GM21786 (cell line): ENCODE results near the gene CD109.

Experiments used
- ATAC-seq: cut with Tn5 transposase; IDR thresholded peaks from one replicate; pipeline ENCODE4 v1.9.1; 2021; ENCODE audit not compliant: unreplicated experiment

The CD109 gene

DNA sequence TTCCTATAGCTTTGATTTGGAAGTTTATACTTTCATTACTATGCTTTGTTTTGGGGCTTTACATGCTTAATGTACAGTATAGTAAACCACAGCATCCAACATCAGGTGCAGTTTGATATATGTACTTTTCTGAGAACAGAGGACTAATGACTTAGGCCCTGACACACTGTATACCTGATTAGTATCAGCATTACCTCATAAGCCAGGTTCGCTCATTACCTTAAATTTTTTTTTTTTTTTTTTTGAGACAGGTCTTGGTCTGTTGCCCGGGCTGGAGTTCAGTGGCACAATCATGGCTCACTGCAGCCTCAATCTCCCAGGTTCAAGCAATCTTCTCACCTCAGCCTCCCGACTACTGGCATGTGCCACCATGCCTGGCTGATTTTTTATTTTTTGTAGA, 28.4 kb downstream of the CD109 start:
- no peak for ATAC-seq

DNA sequence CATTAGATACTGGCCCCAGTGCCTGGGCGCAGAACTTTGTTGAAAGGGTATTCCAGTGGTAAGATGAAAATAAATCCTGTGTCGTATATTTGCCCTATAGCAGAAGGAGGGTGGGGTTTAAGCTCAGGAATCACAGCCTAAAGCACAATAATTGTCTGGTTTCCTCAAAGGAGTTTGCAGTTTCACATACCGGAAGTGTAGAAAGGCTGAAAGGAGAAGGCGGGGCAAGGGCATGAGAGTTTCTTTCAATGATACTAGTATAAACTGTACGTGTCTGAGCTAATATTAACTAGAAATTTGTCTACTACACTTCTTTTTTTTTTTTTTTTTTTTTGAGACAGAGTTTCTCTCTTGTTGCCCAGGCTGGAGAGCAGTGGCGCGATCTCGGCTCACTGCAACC, 29.2 kb downstream of the CD109 start:
- ATAC-seq = peak; percentile 37

DNA sequence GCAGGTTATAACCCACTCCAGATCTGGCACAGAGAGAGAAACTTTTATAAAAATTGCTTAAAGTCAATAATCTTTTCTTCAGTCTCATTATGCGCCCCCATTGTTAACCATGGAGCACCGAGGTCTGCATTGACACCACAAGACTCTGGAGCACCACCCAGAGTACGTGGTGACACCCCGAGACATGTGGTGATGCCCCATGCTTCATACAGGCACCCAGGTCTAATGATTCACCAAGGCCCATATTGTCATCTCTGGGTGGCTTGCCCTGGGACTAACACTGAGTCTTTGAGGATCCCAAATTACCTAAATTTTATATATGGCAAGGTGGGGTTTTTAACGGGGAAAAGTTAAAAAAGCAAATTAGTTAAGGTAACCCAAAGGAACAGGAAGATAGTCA, 31.1 kb downstream of the CD109 start:
- no peak for ATAC-seq

DNA sequence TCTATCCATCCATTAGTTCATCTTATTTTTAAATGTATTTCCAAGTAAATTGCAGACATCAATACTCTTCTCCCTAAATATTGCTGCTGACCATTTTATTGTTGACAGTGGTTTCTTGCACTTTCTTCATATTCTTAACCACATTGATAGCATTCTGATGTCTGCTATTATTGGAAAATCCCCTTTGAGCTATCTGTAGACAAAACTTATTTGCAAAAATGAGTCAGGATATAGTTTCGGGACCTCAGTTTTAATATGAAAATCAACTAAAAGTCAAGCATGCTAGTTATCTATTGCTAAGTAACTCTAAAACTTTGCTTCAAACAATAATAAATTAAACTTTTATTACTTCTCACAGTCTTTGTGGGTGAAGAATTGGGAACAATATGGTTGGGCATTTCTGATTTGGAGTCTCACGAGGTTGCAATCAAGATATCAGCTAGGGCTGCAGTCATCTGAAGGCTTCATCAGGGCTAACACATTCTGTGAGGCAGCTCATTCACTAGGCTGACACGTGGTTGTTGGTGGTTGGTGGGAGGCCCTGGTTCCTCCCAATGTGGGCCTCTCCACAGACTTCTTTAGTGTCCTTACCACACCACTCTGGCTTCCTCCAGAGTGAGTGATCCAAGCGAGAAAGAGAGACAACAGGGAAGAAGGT, 32.7 kb downstream of the CD109 start:
- ATAC-seq = peak; percentile 55

DNA sequence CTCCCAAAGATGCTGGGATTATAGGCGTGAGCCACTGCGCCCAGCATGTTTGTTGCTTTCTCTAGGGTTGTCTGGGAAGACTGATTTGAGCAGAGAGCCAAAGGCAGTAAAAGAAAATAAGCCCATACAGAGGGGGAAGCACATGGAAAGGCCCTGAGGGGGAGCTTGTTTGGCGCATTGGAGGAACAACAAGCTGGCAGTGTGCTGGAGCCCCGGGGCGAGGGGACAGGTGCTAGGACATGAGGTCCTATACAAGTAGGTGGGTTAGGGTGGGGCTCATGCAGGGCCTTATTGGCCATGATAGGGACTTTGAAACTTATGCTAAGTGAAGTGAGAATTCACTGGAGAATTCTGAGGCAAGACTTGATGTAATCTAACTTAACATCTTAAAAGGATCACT, 35.3 kb downstream of the CD109 start:
- ATAC-seq = no peak

DNA sequence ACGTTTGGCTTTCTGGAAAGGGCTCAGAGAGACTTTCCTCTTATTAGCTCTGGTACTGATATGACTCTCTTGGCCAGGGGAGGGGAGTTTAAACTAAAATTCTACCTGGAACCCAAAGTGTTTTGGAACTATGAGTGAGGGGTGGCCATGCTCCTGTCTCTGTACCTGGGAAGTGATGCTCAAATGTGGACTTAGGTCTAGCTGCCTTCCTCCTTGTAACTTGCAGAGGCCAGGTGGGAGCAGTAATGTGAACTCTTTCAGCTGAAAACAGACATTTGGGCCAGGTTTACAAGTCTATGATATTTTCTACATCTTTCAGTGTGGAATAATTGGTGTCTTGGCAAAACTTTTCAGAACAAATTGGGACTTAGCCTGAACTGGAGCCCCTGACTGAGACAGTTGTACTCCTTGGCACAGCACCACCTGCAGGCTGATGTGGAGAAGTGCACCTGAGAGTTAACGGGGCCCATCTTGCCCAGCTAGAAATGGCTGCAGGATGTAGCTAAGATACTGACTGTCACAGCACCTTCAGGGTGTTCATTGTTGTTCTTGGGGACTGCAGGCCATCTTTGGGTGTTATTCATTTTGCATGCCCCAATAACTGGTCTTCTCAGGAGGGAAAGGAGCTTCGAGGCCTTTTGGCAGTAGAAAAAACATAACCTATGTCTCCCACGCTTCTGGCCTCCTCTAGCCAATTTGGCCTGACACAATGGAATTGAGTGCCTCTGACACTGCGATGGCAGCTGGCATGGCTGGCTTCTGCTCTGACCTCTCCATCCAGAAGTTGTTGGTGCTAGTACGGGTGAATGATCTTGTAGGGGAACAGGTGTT, 37.1 kb downstream of the CD109 start:
- ATAC-seq = peak; percentile 71

DNA sequence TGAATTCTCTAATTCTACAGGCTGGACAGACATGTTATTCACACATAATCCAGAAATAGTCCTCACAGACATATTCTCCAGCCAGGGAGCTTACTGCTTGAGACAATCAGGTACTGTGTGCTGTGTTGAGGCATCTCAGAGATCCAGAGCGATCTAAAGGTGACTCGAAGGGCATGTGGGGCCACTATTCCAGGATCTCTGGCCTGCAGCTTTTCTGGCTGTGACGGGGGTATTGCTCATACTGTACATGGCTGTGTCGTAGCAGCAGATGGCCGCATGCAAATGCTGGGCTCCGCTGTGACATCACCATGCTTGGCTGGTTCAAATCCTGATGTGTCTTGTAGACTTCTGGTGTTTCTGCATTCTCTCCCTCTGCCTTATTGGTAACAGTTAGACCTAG, 37.8 kb downstream of the CD109 start:
- ATAC-seq = no peak

DNA sequence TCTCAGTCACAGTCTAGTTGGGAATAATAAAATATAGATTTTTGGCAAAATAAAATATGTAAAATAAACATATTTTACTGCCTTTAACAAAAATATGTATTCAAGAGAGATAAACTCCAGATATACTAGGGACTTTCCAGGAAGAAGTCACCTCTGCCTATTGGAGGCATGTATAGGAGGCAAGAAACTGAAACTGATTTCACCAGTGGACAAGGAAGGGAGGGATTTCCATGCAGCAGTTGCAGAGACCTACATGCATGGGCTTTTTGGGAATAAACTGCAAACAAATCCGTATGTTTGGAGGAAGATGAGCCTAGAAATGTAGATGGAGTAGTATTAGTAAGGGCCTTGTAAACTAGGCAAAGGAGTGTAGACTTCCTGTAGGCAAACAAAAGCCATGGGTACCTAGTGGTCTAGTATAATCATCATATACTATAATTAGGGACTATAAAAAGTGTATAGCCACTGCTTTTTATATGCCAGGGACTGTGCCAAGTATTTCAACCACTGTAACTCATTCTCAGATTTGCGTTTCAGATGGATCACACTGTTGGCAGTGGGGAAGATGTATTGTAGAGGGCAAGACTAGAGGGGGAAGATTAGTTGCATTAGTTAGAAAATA, 38.9 kb downstream of the CD109 start:
- ATAC-seq = no peak

DNA sequence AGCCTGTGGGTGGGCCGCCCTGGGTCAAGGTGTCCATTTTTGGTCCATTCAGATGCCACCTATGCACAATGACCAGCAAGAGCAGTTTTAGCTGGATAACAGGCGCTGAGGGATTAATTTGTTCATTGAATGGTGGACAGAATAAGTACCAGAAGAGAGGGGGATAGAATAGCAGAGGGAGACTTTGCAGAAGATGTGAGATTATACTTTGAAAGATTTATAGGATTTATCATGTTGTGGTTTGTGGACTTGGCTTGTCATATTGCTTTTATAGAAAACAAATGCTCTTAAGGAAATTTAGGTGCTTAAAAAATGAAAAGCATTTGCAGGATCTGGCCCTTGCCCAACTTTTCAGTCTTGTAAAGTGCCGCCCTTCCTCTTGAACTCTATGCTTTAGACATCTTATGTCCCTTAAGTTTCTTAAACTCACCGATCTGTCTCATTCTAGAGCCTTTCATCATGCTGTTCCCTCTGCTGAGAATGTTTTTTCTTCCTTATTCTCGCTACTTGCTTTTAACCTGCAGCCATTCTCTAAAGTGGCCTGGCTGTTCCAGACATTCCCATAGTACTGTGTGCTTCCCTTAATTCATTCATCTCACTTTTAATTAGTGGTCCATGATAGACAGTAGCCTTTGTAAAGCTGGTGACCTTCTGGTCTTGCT, 42.5 kb downstream of the CD109 start:
- ATAC-seq = no peak

DNA sequence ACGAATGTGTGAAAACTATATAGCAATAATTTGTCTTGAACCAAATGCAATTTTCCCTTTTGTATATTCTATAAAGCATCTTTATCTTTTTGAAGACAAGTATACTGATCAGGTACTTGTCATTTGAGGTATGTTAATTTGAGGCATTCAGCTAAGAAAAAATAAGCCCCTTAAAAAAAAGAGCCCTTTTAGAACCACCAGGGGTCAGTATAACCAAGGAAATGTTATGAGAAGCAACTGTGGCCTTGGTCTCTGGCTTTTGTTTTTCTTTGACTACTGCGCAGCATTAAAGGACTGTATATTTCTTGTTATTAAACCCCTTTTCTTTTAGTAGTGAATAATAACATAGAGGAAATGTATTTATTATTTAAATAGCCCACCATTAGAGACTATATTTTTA, 43.1 kb downstream of the CD109 start:
- peak; percentile 78 for ATAC-seq

DNA sequence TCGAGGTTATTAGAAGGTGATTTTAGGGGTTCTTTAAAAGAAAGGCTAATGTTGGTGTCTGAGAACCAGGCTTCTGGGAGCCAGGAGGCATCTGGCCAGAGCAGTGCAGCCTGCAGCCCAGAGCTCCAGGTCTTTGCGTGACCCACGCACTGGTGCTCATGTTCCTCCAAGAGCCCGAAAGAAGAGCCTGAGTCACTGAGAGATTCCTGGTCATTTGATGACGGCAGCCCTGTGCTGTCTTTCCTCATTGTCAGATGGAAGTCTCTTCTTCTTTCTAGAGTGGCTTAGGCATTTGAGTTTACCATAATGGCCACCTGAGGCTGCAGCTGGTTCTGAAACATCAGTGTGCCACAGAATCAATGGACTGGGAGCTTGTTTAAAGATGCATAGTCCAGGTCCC, 46.4 kb downstream of the CD109 start:
- no peak for ATAC-seq

DNA sequence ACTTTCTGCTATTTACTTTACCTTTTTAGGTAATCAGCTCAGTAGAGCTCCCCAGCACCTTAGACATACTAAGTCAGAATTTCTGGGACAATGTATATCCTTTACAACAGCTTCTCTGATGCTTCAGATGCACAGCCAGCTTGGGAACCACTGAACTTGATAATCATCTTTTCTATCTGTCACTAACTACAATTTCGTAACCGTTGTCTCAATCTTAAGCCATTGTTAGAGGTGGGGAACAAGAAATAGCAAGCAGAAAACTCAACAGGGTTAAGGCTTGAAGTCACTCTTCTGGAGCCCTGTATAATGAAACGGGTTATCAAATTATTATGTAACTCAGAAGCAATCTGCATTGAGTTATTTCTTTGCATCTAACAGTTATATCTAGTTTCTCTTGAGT, 47.1 kb downstream of the CD109 start:
- ATAC-seq = no peak

DNA sequence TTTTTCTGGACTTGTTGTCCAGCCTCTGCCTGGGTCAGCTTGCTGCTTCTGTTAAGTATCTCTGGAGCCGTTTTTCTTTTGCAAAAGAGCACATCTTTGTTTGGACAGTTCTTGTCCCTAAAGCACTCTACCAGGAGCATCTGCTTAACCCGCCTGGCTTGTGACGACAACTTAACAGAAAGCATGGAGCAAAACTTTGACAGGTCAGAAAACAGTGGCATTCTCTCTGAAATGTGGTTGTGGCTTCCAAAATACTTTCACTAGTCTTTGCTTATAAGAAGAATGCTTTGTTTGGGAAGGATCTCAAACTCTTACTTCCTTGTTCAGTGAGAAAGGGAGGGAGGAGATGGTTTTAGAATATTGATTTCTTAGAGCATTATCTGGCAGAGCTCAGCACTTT, 47.6 kb downstream of the CD109 start:
- ATAC-seq = no peak

DNA sequence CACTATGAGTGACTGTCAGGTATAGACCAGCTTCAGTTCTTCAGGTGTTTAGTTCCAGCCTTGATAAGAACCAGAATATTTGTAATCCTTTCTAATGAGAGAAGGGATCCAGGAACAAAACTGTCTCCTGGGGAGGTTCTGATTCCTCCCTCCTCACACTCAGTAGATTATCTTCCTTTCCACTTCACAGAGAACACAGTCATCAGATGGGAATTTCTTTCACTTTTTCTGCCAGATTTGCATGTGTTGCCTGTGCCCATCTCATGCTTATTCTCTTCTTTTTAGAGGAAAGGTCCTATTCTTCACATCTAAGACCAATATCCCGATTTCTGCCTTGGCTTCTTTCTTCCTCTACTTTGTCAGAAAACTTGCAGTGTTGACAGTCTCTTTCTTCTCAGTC, 50.8 kb downstream of the CD109 start:
- no peak for ATAC-seq

DNA sequence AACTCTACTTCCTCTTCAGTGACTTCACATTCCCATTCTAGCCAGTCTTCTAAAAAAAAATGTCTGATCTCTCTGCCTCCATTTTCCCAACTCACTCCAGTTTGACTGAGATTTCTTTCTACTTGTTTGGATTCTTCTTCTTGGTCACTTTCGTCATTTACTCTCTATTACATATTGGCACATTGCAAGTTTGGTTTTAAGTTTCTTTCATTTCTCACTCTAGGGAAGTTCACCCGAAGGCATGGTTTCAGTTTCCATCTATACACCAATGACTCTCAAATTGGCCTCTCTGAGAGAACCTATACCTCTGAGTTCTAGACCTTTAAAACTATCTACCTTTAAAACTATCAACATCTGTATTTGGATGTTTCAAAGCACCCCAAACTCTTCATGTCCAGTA, 51.3 kb downstream of the CD109 start:
- peak; percentile 99 for ATAC-seq

DNA sequence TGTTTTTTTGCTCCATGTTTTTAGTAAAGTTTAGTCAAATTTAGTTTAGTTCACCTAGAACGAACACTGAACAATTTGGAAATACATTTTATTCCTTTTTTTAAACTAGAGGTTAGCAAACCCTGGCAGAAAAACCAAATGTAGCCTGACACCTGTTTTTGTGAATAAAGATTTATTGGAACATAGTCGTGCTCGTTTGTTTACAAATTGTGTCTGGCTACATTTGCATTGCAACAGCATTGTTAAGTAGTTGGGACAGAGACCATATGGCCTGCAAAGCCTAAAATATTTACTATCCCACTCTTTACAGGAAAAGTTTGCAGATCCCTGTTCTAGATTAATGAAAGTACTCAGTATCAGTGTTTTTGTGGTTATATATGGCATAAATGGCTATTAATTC, 56.9 kb downstream of the CD109 start:
- no peak for ATAC-seq

DNA sequence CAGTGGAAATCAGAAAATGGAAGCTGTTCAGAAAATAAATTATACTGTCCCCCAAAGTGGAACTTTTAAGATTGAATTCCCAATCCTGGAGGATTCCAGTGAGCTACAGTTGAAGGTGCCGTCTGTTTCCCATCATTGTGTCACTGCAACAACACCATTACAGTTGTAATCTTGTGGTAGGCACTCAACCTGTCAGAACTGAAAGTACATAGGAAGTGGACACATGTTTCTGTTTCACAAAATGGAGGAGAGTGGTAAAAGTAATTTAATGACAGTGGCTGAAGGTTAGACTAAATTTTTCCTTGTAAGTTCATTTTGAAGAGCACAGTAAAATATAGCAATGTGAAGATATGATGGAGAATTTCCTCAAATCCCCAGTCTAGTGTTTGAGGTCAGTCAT, 70.0 kb downstream of the CD109 start:
- no peak for ATAC-seq

DNA sequence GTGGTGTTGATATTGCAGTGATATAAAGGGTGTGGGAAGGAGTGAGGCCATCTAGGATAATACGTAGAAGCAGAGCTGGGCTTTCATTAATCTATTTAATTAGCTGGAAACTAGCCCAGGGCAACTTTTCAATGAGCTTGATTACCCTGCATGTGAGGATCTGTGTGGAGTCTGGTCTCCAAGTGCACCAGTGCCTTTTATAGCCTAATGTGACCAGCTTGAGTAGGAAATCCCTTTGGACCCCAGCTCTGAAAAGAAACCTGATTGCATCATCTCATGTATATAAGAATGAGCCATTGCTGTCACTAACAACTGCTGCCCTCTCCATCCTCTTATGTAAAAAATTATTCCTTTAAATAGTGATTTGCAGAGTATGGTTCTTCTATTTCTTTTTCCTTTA, 72.6 kb downstream of the CD109 start:
- ATAC-seq = no peak

DNA sequence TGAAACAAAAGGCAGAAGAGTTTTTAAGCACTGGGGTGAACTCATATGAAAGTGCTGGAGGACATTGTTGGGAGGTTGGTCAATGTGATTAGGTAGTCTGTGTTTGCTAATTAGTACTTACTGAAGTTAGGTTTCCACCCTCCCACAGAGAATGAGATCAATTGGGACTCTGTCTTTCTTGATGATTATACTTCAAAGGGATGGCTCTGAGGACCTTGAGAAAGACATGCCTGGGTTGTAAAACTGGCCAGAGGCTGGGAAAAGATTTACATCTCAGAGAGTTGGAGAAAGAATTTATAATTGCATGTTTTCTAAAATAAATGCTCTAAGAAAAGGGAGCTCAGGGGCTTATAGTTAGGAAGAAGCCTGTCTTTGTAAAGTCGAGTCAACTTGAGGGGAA, 74.0 kb downstream of the CD109 start:
- no peak for ATAC-seq

DNA sequence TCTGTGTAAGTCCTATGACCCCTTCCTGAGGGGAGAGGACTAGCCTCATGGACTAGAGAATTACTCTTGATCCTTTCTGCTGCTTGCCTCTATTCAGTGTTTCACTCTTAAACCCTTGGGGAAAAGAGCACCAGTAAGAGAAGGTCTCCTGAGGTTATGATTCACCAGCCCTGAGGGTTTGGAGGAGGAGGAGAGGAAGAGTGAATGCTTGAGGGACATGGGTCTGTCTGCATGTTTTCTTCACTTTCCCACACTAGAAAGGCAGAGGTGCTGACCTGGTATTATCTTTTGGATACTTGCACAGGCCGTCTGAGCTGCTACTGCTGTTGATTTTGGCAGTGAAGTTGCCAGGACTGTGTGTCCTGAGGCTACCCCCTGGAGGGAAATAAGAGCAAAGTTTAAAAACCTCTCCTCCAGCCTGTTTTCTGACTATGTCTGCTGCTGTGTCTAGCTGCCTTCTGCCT, 78.3 kb downstream of the CD109 start:
- peak; percentile 79 for ATAC-seq

DNA sequence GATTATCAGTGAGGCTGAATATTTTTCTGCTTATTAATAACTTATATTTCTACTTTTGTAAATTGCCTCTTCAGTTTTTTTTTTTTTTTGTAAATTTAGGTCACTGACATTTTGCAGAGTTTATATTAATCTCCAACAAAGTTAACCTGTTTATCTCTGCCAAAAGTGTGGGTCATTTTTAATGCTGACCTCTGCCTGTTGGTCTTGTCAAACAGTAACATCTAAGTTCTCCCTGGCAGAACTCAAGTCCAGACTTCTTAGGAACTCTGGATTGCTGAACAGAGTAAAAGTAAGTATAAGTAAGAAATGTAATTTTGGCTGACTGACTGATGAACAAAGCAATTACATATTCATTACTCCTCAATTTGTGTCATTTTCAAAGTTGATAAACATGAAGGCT, 83.9 kb downstream of the CD109 start:
- ATAC-seq = no peak

DNA sequence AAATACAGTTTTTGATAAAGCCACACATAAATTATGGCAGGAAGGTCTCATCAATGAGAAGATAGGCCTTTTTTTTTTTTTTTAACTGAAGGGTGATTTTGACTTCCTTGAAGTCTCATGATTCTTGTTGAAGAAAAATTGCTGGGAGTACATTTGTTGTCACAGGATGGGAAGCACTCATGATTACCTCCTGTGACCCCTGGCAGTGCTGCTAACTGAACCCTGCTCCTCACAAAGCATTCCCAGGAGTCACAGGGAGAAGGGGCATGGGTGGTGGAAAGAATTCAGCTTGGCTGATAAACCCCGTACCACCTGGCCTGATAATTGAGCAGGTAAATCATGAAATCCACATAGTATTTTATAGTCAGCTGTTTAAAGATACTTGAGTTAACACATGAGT, 86.9 kb downstream of the CD109 start:
- no peak for ATAC-seq
